ENCODE results near the gene CCR3.

- no peak for TF ChIP-seq POLR2AphosphoS5 (IDR thresholded peaks at IDR 0.05)
- TF ChIP-seq CTCF (IDR thresholded peaks at IDR 0.05) = no peak
Measured at GRCh38 chr3:46271209-46271745, 29.0 kb downstream of the CCR3 start.
